Suprapubic skin (tissue), 4 donors: ENCODE data around the gene PACSIN2.

Experiments used
- POLR2A ChIP-seq, 2 donors: fragments of 450-650 bp; IDR thresholded peaks; one replicate each; pipeline ENCODE4 v1.6.1; 2017; ENCODE audit warnings: antibody characterized with exemption in 2 of 2, mild to moderate bottlenecking in 2 of 2, moderate library complexity in 2 of 2
- POLR2AphosphoS5 ChIP-seq, 3 donors: sonication (generic); formaldehyde crosslinking; IDR thresholded peaks; one replicate each; pipeline ENCODE4 v1.6.1; 2017; ENCODE audit warnings: antibody characterized with exemption in 3 of 3
- TF ChIP-seq, protein P1 (sequence below), 2 donors: fragments of 200-600 bp in 1 of 2; fragments of 450-650 bp in 1 of 2; sonication (generic) in 1 of 2; IDR thresholded peaks; one replicate each; pipeline ENCODE4 v1.5.1; 2016 to 2019; ENCODE audit warnings: antibody characterized with exemption in 2 of 2, mild to moderate bottlenecking in 1 of 2, moderate library complexity in 1 of 2

DNA sequence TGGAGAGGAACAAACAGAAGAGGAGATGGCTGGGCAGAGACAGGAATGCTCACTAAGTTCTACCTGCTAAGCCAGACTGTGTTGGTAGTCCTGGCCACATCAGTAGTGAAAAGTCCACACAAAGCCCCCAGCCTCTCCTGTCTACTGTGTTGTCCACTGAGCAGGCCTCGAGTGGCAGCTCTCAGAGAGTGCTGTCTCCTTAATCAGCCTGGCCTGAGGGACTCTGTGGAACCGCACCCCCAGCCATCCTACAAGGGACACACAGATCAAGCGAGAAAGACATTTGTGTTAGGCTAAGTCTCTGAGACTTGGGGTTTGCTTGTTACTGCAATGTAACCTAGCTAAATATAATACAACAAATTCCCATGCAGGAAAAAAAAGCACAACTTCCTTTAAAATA lies 71.0 kb downstream of the PACSIN2 start:
- TF ChIP-seq, protein P1, sequence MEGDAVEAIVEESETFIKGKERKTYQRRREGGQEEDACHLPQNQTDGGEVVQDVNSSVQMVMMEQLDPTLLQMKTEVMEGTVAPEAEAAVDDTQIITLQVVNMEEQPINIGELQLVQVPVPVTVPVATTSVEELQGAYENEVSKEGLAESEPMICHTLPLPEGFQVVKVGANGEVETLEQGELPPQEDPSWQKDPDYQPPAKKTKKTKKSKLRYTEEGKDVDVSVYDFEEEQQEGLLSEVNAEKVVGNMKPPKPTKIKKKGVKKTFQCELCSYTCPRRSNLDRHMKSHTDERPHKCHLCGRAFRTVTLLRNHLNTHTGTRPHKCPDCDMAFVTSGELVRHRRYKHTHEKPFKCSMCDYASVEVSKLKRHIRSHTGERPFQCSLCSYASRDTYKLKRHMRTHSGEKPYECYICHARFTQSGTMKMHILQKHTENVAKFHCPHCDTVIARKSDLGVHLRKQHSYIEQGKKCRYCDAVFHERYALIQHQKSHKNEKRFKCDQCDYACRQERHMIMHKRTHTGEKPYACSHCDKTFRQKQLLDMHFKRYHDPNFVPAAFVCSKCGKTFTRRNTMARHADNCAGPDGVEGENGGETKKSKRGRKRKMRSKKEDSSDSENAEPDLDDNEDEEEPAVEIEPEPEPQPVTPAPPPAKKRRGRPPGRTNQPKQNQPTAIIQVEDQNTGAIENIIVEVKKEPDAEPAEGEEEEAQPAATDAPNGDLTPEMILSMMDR (IDR thresholded peaks at IDR 0.05), result no peak
- no peak for TF ChIP-seq POLR2A (IDR thresholded peaks at IDR 0.05)
- no peak for TF ChIP-seq POLR2AphosphoS5 (IDR thresholded peaks at IDR 0.05)
